Fibroblast of mammary gland (primary cell): Measurements from ENCODE around the gene BATF2.
"Not testable (repeated sequence)": the region's sequence is repeated elsewhere in the genome, so short reads cannot be mapped to it uniquely, and the experiment has no call there.

Experiments used
- DNase-seq: peaks from one replicate; pipeline ENCODE4 v3.0.0-alpha.2; 2010; ENCODE audit warnings: low read depth
- H3K4me3 ChIP-seq: 2 replicates; pipeline ENCODE4 v1.5.1; 2011; ENCODE audit warnings: low read depth, mild to moderate bottlenecking, low read length, moderate library complexity; ENCODE audit not compliant: control insufficient read depth
- TF ChIP-seq, protein P1 (sequence below): conservative IDR thresholded peaks from 2 replicates; pipeline ENCODE4 v1.5.1; 2011; ENCODE audit warnings: low read depth, low read length, inconsistent platforms; ENCODE audit not compliant: control insufficient read depth, insufficient read depth

The BATF2 gene

GRCh38 chr11:64996327-64996709 lies 453 bp downstream of the BATF2 start:
- TF ChIP-seq, protein P1, sequence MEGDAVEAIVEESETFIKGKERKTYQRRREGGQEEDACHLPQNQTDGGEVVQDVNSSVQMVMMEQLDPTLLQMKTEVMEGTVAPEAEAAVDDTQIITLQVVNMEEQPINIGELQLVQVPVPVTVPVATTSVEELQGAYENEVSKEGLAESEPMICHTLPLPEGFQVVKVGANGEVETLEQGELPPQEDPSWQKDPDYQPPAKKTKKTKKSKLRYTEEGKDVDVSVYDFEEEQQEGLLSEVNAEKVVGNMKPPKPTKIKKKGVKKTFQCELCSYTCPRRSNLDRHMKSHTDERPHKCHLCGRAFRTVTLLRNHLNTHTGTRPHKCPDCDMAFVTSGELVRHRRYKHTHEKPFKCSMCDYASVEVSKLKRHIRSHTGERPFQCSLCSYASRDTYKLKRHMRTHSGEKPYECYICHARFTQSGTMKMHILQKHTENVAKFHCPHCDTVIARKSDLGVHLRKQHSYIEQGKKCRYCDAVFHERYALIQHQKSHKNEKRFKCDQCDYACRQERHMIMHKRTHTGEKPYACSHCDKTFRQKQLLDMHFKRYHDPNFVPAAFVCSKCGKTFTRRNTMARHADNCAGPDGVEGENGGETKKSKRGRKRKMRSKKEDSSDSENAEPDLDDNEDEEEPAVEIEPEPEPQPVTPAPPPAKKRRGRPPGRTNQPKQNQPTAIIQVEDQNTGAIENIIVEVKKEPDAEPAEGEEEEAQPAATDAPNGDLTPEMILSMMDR, result no peak
- H3K4me3 ChIP-seq, result no peak overlapping the region
- DNase-seq, result no peak

GRCh38 chr11:64994318-64994717 lies 2.5 kb downstream of the BATF2 start:
- no peak for DNase-seq
- no peak overlapping the region for H3K4me3 ChIP-seq
- TF ChIP-seq, protein P1, result no peak

GRCh38 chr11:64990222-64990923 lies 6.4 kb downstream of the BATF2 start:
- DNase-seq, result peak; percentile 4
- TF ChIP-seq, protein P1, result no peak
- no peak overlapping the region for H3K4me3 ChIP-seq

GRCh38 chr11:64989416-64989815 lies 7.4 kb downstream of the BATF2 start:
- no peak overlapping the region for H3K4me3 ChIP-seq
- no peak for DNase-seq
- TF ChIP-seq, protein P1, result no peak

DNA sequence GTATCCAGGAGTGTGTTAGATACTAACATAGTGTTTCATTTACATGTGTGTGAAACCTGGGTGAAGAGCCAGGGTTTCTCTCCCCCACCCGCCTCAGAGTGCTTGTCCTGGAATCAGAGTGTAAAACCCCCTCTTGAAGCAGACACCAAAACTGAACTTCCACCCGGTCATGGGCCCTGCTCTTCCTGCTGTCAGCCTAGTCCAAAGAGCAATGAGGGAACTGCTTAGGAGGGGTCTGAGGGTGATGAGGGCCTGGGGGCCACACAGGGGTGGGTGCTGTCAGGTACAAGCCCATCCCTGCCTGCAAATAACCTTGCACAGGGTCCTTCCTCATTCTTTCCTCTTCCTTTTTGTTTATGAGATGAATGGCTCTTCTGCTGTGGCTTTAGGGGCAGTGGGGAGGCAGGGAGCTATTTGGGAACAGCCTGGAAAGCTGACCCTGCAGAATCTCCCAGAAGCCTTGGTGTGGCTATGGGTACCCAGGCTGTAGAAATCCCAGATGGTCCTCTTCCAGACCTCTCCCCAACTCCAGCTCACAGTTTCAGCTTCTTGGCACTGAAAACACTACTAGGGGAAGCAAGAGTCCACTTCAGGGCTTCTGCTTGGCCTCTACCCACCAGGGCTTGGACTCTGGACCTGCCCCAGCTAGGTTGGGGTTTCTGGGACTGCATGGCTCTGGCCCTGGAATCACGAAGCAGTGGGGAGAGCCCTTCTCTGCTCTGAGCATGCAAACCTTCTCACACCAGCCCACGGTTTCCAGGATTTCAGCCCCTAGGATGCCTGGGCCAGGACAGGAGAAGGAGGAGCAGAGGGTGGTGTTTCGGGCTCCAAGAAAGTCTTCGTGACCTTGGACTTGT lies 8.5 kb downstream of the BATF2 start:
- DNase-seq, result no peak
- no peak overlapping the region for H3K4me3 ChIP-seq
- TF ChIP-seq, protein P1, result no peak

- not testable (repeated sequence) for DNase-seq, H3K4me3 ChIP-seq
These were observed 13.4 kb downstream of the BATF2 start for GRCh38 chr11:64983339-64983738.

GRCh38 chr11:64976651-64977050 lies 20.1 kb downstream of the BATF2 start:
- TF ChIP-seq, protein P1, result no peak
- H3K4me3 ChIP-seq, result no peak overlapping the region
- no peak for DNase-seq
